Fibroblast of mammary gland (primary cell): Measurements from ENCODE around the gene FOXP4.

Experiments
- DNase-seq: peaks from one replicate; pipeline ENCODE4 v3.0.0-alpha.2; 2010; ENCODE audit warnings: low read depth
- H3K4me3 ChIP-seq: 2 replicates; pipeline ENCODE4 v1.5.1; 2011; ENCODE audit warnings: low read depth, mild to moderate bottlenecking, low read length, moderate library complexity; ENCODE audit not compliant: control insufficient read depth
- TF ChIP-seq, protein P1 (sequence below): conservative IDR thresholded peaks from 2 replicates; pipeline ENCODE4 v1.5.1; 2011; ENCODE audit warnings: low read depth, low read length, inconsistent platforms; ENCODE audit not compliant: control insufficient read depth, insufficient read depth

The FOXP4 gene

GRCh38 chr6:41511443-41512060 lies 34.6 kb upstream of the FOXP4 start:
- TF ChIP-seq, protein P1, sequence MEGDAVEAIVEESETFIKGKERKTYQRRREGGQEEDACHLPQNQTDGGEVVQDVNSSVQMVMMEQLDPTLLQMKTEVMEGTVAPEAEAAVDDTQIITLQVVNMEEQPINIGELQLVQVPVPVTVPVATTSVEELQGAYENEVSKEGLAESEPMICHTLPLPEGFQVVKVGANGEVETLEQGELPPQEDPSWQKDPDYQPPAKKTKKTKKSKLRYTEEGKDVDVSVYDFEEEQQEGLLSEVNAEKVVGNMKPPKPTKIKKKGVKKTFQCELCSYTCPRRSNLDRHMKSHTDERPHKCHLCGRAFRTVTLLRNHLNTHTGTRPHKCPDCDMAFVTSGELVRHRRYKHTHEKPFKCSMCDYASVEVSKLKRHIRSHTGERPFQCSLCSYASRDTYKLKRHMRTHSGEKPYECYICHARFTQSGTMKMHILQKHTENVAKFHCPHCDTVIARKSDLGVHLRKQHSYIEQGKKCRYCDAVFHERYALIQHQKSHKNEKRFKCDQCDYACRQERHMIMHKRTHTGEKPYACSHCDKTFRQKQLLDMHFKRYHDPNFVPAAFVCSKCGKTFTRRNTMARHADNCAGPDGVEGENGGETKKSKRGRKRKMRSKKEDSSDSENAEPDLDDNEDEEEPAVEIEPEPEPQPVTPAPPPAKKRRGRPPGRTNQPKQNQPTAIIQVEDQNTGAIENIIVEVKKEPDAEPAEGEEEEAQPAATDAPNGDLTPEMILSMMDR = no peak
- no peak overlapping the region for H3K4me3 ChIP-seq
- DNase-seq = no peak

GRCh38 chr6:41512146-41512701 lies 34.0 kb upstream of the FOXP4 start:
- TF ChIP-seq, protein P1 = no peak
- H3K4me3 ChIP-seq = no peak overlapping the region
- no peak for DNase-seq

GRCh38 chr6:41515995-41516394 lies 30.2 kb upstream of the FOXP4 start:
- DNase-seq = no peak
- TF ChIP-seq, protein P1 = no peak

DNA sequence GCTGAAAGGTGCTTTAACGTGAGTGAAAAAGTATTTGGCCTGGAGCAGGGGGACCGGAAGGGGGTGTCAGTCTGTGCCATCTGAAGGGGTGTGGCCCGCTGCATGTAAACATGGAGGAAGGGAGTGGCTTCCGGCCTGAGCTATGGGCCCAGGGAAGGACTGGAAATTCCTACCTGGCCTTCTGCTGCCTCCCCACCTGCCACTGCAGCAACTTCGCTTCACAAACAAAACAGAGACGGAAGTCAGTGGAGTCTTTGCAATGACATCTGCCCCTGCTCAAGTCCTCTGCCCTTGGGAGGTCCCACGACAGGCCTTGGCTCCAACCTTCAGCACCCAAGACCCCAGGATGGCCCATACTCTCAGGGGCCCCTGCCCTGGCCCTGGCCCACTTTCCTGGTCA lies 28.1 kb upstream of the FOXP4 start:
- no peak for DNase-seq
- TF ChIP-seq, protein P1 = no peak
- no peak overlapping the region for H3K4me3 ChIP-seq

More at GRCh38 chr6:41515995-41516394, 30.2 kb upstream of the FOXP4 start:
- no peak overlapping the region for H3K4me3 ChIP-seq

- no peak overlapping the region for H3K4me3 ChIP-seq
- DNase-seq = no peak
- TF ChIP-seq, protein P1 = no peak
Measured at GRCh38 chr6:41519305-41519744, 26.9 kb upstream of the FOXP4 start.

- H3K4me3 ChIP-seq = no peak overlapping the region
- no peak for DNase-seq
- TF ChIP-seq, protein P1 = no peak
Measured at GRCh38 chr6:41519745-41520699, 26.2 kb upstream of the FOXP4 start.
